Endothelial cell of umbilical vein (primary cell): Measurements from ENCODE around the gene AJAP1. TPM values are rescaled to one million over a fixed set of nuclear protein-coding genes. Genes with fewer than 3 reads are reported as not detected.

ENCODE experiments used
- BruUV-seq: library from RNA; stranded (reverse); fragments of 400-500 nt; replicated peaks from 2 replicates; lab custom pipeline; 2021; lab: Mats Ljungman, UMichigan
- CTCF ChIA-PET: fragments of 300-600, 350-600 bp; sonication (Branson Sonifier 250); formaldehyde crosslinking; loops from one replicate; lab custom pipeline; 2021; ENCODE audit warnings: antibody characterized with exemption, inconsistent platforms; lab: Charles Lee
- POLR2A ChIA-PET: fragments of 300-600, 350-600 bp; sonication (Branson Sonifier 250); formaldehyde crosslinking; loops from one replicate; lab custom pipeline; 2021; ENCODE audit warnings: antibody characterized with exemption, inconsistent platforms; lab: Charles Lee
- DNase-seq: peaks from one replicate; pipeline ENCODE4 v3.0.0-alpha.2; 2011; ENCODE audit warnings: low read depth, low spot score
- FAIRE-seq: peaks from 2 replicates; lab custom pipeline; 2011; peaks lifted over from hg19 to GRCh38; lab: Jason Lieb, UNC
- H2AFZ ChIP-seq: 2 replicates; pipeline ENCODE4 v1.6.0; 2012; ENCODE audit warnings: low read depth, low read length, control low read depth, inconsistent platforms
- H3K27ac ChIP-seq: 2 replicates; pipeline ENCODE4 v1.5.1; 2011; ENCODE audit warnings: low read depth, mild to moderate bottlenecking, control low read depth, low read length, moderate library complexity; ENCODE audit not compliant: insufficient read depth
- H3K27me3 ChIP-seq, 2 experiments: 2 replicates each; pipeline versions ENCODE4 v1.6.0 to v1.6.1; 2011; ENCODE audit warnings: low read length in 2 of 2, mixed read lengths in 1 of 2; ENCODE audit not compliant: control insufficient read depth in 2 of 2, insufficient read depth in 2 of 2
- H3K36me3 ChIP-seq, 2 experiments: 2 replicates in 1 of 2; 3 replicates in 1 of 2; pipeline ENCODE4 v1.5.1; 2011; ENCODE audit warnings: low read length in 2 of 2, mild to moderate bottlenecking in 1 of 2, moderate library complexity in 1 of 2; ENCODE audit not compliant: control insufficient read depth in 2 of 2, insufficient read depth in 2 of 2; ENCODE audit errors: extremely low read depth in 1 of 2
- H3K4me1 ChIP-seq: 3 replicates; pipeline ENCODE4 v1.5.1; 2011; ENCODE audit warnings: mild to moderate bottlenecking, low read length; ENCODE audit not compliant: control insufficient read depth, insufficient read depth; ENCODE audit errors: extremely low read depth
- H3K4me2 ChIP-seq: 2 replicates; pipeline ENCODE4 v1.6.1; 2011; ENCODE audit warnings: low read length, control low read depth, mixed read lengths; ENCODE audit not compliant: insufficient read depth
- H3K4me3 ChIP-seq, 3 experiments: fragments of 200-600 bp in 1 of 3; sonication (generic), shearing (Covaris generic) in 1 of 3; replicated peaks in 1 of 3; 2 replicates each; pipeline ENCODE4 v1.5.1; 2011 to 2016; ENCODE audit warnings: control low read depth in 3 of 3, low read length in 3 of 3, mild to moderate bottlenecking in 2 of 3, inconsistent platforms in 1 of 3, low read depth in 1 of 3, moderate library complexity in 1 of 3; ENCODE audit not compliant: insufficient read depth in 1 of 3
- H3K79me2 ChIP-seq: 2 replicates; pipeline ENCODE4 v1.6.0; 2012; ENCODE audit warnings: low read length, inconsistent platforms; ENCODE audit not compliant: control insufficient read depth, insufficient read depth
- H3K9ac ChIP-seq: replicated peaks from 2 replicates; pipeline ENCODE3; 2011; ENCODE audit warnings: low read length, control low read depth; ENCODE audit not compliant: insufficient read depth; ENCODE audit errors: extremely low read depth
- H3K9me1 ChIP-seq: replicated peaks from 3 replicates; pipeline ENCODE4 v1.6.0; 2011; ENCODE audit warnings: mild to moderate bottlenecking, low read length; ENCODE audit not compliant: control insufficient read depth, insufficient read depth; ENCODE audit errors: extremely low read depth
- H3K9me3 ChIP-seq: replicated peaks from 2 replicates; pipeline ENCODE4 v1.5.1; 2012; ENCODE audit warnings: low read length, inconsistent platforms; ENCODE audit not compliant: control insufficient read depth, insufficient read depth
- H4K20me1 ChIP-seq: replicated peaks from 2 replicates; pipeline ENCODE3; 2011; ENCODE audit warnings: mild to moderate bottlenecking, low read length; ENCODE audit not compliant: control insufficient read depth, insufficient read depth; ENCODE audit errors: extremely low read depth
- EZH2 ChIP-seq: IDR thresholded peaks from 2 replicates; pipeline ENCODE4 v1.6.1; 2012; ENCODE audit warnings: borderline replicate concordance, low read depth, mild to moderate bottlenecking, moderate library complexity, low read length, inconsistent platforms; ENCODE audit not compliant: severe bottlenecking
- FOS ChIP-seq: IDR thresholded peaks from 2 replicates; pipeline ENCODE4 v1.6.1; 2011; ENCODE audit warnings: mild to moderate bottlenecking, low read length, moderate library complexity, borderline replicate concordance; ENCODE audit not compliant: insufficient read depth
- GATA2 ChIP-seq: IDR thresholded peaks from 2 replicates; pipeline ENCODE4 v1.7.0; 2011; ENCODE audit warnings: low read depth, mild to moderate bottlenecking, moderate library complexity, mixed read lengths, low read length; ENCODE audit not compliant: insufficient read length, insufficient read depth
- JUN ChIP-seq: IDR thresholded peaks from 2 replicates; pipeline ENCODE4 v1.6.1; 2011; ENCODE audit warnings: borderline replicate concordance, low read depth; ENCODE audit not compliant: insufficient read length, insufficient read depth
- MYC ChIP-seq: IDR thresholded peaks from one replicate; pipeline ENCODE4 v1.6.1; 2011; ENCODE audit warnings: mild to moderate bottlenecking, low read depth, low read length
- POLR2A ChIP-seq: IDR thresholded peaks from 2 replicates; pipeline ENCODE4 v1.6.1; 2012; ENCODE audit warnings: low read depth, mild to moderate bottlenecking, control low read depth, low read length
- POLR2AphosphoS5 ChIP-seq: IDR thresholded peaks from 2 replicates; pipeline ENCODE4 v1.6.1; 2012; ENCODE audit warnings: low read depth, mild to moderate bottlenecking, control low read depth, low read length, moderate library complexity; ENCODE audit not compliant: insufficient read depth
- dilution Hi-C: fragments of 300-500 bp; cut with MboI; formaldehyde crosslinking; loops from one replicate; pipeline ENCODE4 v1.15.0; 2019; ENCODE audit warnings: low sequenced_read_pairs; ENCODE audit not compliant: extremely low pct_ligation_motif_present
- intact Hi-C: fragments of 100-400 bp; cut with micrococcal nuclease; formaldehyde crosslinking; loops from one replicate; pipeline ENCODE4 v1.10.0; 2022
- polyA plus RNA-seq, 4 experiments: library from polyadenylated mRNA; depleted of rRNA in 3 of 4; stranded (reverse) in 3 of 4; unstranded in 1 of 4; fragments of >200 nt; gene quantifications; 2 replicates each; pipeline versions ENCODE4 v1.2.1 to v1.2.3, GENCODE V29; 2011 to 2012; ENCODE audit warnings: missing spikeins in 1 of 4
- total RNA-seq: library from RNA; stranded (reverse); gene quantifications from 2 replicates; pipeline ENCODE4 v1.2.3, GENCODE V29; 2021
- TF ChIP-seq, protein P1 (sequence below), 2 donors: IDR thresholded peaks; 1 replicate in 1 of 2; 2 replicates in 1 of 2; pipeline ENCODE4 v1.5.1; 2011; ENCODE audit warnings: low read length in 2 of 2, mild to moderate bottlenecking in 2 of 2, moderate library complexity in 2 of 2, control low read depth in 1 of 2, inconsistent platforms in 1 of 2, low read depth in 1 of 2; ENCODE audit not compliant: insufficient read depth in 1 of 2; ENCODE audit errors: extremely low read depth in 1 of 2
- TF ChIP-seq, protein P2 (sequence below): IDR thresholded peaks from 2 replicates; pipeline ENCODE4 v1.6.1; 2011; ENCODE audit not compliant: insufficient read depth, insufficient read length

Gene AJAP1
- total and polyA plus RNA-seq, 2 donors (not counting 3 experiments of a cell fraction or from before 2014, with no cell fraction given): not detected

- no peaks in the 10 kb centered on the region for H3K27me3 ChIP-seq
Measured at GRCh38 chr1:4638345-4638729, 16.1 kb upstream of the AJAP1 start.

GRCh38 chr1:4640931-4641330 is 13.5 kb upstream of the AJAP1 start:
- Histone ChIP-seq H3K36me3 (no peaks in the 10 kb centered on the region), H3K4me1 (no peaks in the 10 kb centered on the region), H3K9me1 (no peaks in the 10 kb centered on the region), H3K27ac (no peak overlapping the region), H3K79me2 (no peaks in the 10 kb centered on the region), H3K4me2 (no peak overlapping the region), H3K9ac (no peak overlapping the region), H3K9me3 (peaks cover 2% of the 10 kb centered on the region), H2AFZ (no peak overlapping the region), H4K20me1 (no peaks in the 10 kb centered on the region), H3K4me3 (no peak overlapping the region), H3K27me3 (no peaks in the 10 kb centered on the region)
- CTCF ChIA-PET: interaction anchor here (2.0 kb wide), 1 partner anchor 11 kb away, joined by 5 read pairs; no protein-coding TSS in a partner anchor
- no TSS peak for BruUV-seq
- FAIRE-seq (no peak), DNase-seq (no peak)
- dilution Hi-C loops: no loop called here
- POLR2A ChIA-PET: no interaction called here
- intact Hi-C loops: no loop called here
- TF ChIP-seq POLR2AphosphoS5 (no peak), MYC (no peak), JUN (no peak), GATA2 (no peak), FOS (no peak), POLR2A (no peak), EZH2 (no peak)
- TF ChIP-seq, protein P1, sequence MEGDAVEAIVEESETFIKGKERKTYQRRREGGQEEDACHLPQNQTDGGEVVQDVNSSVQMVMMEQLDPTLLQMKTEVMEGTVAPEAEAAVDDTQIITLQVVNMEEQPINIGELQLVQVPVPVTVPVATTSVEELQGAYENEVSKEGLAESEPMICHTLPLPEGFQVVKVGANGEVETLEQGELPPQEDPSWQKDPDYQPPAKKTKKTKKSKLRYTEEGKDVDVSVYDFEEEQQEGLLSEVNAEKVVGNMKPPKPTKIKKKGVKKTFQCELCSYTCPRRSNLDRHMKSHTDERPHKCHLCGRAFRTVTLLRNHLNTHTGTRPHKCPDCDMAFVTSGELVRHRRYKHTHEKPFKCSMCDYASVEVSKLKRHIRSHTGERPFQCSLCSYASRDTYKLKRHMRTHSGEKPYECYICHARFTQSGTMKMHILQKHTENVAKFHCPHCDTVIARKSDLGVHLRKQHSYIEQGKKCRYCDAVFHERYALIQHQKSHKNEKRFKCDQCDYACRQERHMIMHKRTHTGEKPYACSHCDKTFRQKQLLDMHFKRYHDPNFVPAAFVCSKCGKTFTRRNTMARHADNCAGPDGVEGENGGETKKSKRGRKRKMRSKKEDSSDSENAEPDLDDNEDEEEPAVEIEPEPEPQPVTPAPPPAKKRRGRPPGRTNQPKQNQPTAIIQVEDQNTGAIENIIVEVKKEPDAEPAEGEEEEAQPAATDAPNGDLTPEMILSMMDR (IDR thresholded peaks at IDR 0.05; ENCODE audit: extremely low read depth in 1 of 2, insufficient read depth in 1 of 2, low read depth in 1 of 2, low read length in 2 of 2): no peak
- TF ChIP-seq, protein P2, sequence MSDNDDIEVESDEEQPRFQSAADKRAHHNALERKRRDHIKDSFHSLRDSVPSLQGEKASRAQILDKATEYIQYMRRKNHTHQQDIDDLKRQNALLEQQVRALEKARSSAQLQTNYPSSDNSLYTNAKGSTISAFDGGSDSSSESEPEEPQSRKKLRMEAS: no peak

More at GRCh38 chr1:4638345-4638729, 16.1 kb upstream of the AJAP1 start:
- Histone ChIP-seq H3K9ac (no peak overlapping the region), H3K9me3 (peaks cover under 1% of the 10 kb centered on the region), H3K4me1 (no peaks in the 10 kb centered on the region), H3K4me2 (no peak overlapping the region), H3K79me2 (no peaks in the 10 kb centered on the region), H3K27ac (no peak overlapping the region), H3K9me1 (no peaks in the 10 kb centered on the region), H3K36me3 (no peaks in the 10 kb centered on the region), H3K4me3 (no peak overlapping the region), H4K20me1 (no peaks in the 10 kb centered on the region), H2AFZ (no peak overlapping the region)
- intact Hi-C loops: no loop called here
- dilution Hi-C loops: no loop called here
- DNase-seq: no peak
- POLR2A ChIA-PET: no interaction called here
- TF ChIP-seq POLR2A (no peak), EZH2 (no peak), MYC (no peak), FOS (no peak), JUN (no peak), GATA2 (no peak), POLR2AphosphoS5 (no peak)
- CTCF ChIA-PET: no interaction called here
- BruUV-seq: no TSS peak
- FAIRE-seq: no peak
